Measurements from ENCODE around the gene ASPSCR1. TPM values are rescaled to one million over a fixed set of nuclear protein-coding genes. Genes with fewer than 3 reads are reported as not detected.

The ASPSCR1 gene
- total RNA-seq, 2 donors from 2014 or later, result 14.1 to 18.8 TPM

DNA sequence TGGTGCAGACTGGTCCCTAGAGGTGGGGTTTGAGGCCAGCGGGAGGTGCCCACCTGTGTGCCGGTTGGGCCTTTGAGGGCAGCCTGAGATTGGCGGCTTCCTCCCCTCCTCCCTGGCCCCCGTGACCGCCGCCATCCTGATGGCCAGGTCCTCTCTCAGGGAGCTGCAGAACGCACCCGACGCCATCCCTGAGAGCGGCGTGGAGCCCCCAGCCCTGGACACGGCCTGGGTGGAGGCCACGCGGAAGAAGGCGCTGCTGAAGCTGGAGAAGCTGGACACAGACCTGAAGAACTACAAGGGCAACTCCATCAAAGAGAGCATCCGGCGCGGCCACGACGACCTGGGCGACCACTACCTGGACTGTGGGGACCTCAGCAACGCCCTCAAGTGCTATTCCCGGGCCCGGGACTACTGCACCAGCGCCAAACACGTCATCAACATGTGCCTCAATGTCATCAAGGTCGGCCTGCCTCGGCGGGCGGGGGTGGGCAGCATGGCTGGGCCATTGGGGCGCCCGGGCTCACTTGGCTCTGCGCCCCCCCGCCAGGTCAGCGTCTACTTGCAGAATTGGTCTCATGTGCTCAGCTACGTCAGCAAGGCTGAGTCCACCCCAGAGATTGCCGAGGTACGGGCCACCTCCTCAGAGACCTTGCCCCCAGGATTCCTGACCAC lies 77.1 kb downstream of the ASPSCR1 start:
- no peak for DNase-seq (ENCODE audit: low spot score)
- Histone ChIP-seq H3K4me3 (no peak overlapping the region), H3K36me3 (peaks cover 51% of the 10 kb centered on the region), H3K4me1 (peaks cover 0 to 32% of the 10 kb centered on the region in 2 donors), H3K27me3 (no peaks in the 10 kb centered on the region), H3K27ac (no peak overlapping the region), H3K9me3 (no peaks in the 10 kb centered on the region)
- no peak for TF ChIP-seq CTCF (IDR thresholded peaks at IDR 0.05)

DNA sequence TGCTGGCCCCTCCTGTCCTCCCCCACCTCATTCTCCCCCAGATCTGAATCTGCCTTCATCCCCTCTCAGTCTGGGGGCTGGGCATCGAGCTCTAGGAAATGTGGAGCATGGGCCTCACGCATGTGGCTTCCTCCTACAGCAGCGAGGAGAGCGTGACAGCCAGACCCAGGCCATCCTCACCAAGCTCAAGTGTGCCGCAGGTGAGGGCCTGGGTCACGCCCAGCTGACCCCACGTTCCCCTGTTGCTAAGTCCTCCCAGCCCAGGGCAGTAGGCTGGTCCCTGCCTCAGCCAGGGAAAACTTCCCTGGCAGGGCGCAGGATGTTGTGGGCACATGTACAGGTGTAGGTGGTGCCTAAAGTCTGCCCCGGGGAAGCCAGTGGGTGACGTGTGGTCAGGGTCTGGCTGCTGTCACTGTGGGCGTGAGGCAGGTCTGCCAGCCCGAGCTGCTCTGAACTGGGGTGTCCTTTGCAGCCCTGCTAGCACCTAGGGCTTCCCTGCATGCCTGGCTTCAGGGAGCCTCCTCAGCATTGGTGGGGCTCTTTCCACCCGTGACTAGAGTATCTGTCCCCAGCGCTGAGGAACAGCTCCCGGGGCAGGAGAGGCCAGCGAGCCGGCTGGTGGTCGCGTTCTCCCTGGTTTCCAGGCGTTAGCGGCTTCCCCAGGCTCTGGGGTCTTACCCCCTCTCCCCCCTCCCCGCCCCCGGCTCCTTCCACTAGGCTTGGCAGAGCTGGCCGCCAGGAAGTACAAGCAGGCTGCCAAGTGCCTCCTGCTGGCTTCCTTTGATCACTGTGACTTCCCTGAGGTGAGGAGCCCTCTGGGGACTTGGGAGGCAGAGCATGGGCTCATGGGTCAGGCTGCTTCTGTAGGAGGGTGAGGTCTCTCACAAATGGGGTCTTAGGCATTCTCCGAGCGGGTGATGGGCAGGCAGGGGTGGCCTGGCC lies 77.9 kb downstream of the ASPSCR1 start:
- peaks cover 0 to 26% of the 10 kb centered on the region in 2 donors for H3K4me1 ChIP-seq
- DNase-seq (ENCODE audit: low spot score), result no peak
- no peaks in the 10 kb centered on the region for H3K27me3 ChIP-seq
- H3K9me3 ChIP-seq, result no peaks in the 10 kb centered on the region
- peaks cover 58% of the 10 kb centered on the region for H3K36me3 ChIP-seq
- H3K27ac ChIP-seq, result no peak overlapping the region
- no peak for TF ChIP-seq CTCF (IDR thresholded peaks at IDR 0.05)
- no peak overlapping the region for H3K4me3 ChIP-seq

DNA sequence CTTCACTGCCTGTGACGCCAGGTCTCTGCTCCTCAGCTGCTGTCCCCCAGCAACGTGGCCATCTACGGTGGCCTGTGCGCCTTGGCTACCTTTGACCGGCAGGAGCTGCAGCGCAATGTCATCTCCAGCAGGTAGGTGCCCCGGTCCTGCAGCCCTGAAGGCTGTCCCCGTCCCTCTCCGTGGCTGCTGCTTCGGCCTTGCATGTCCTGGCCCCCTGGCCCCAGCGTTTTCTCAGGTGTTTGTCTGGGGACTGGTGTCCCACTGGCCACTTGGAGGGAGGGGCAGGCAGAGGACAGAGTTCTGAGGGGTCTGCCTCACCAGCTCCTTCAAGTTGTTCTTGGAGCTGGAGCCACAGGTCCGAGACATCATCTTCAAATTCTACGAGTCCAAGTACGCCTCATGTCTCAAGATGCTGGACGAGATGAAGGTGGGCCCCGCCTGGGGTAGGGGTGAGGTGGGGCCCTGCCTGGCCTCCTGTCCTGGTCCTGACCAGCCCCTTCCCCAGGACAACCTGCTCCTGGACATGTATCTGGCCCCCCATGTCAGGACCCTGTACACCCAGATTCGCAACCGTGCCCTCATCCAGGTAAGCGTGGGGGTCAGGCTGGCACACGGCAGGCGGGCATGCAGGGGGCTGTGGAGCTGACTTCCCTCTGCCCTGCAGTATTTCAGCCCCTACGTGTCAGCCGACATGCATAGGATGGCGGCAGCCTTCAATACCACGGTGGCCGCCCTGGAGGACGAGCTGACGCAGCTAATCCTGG lies 78.7 kb downstream of the ASPSCR1 start:
- Histone ChIP-seq H3K4me1 (peaks cover 0 to 17% of the 10 kb centered on the region in 2 donors), H3K27me3 (no peaks in the 10 kb centered on the region), H3K4me3 (no peak overlapping the region), H3K36me3 (peaks cover 66% of the 10 kb centered on the region), H3K9me3 (no peaks in the 10 kb centered on the region), H3K27ac (no peak overlapping the region)
- TF ChIP-seq CTCF (IDR thresholded peaks at IDR 0.05), result no peak
- DNase-seq (ENCODE audit: low spot score), result no peak

DNA sequence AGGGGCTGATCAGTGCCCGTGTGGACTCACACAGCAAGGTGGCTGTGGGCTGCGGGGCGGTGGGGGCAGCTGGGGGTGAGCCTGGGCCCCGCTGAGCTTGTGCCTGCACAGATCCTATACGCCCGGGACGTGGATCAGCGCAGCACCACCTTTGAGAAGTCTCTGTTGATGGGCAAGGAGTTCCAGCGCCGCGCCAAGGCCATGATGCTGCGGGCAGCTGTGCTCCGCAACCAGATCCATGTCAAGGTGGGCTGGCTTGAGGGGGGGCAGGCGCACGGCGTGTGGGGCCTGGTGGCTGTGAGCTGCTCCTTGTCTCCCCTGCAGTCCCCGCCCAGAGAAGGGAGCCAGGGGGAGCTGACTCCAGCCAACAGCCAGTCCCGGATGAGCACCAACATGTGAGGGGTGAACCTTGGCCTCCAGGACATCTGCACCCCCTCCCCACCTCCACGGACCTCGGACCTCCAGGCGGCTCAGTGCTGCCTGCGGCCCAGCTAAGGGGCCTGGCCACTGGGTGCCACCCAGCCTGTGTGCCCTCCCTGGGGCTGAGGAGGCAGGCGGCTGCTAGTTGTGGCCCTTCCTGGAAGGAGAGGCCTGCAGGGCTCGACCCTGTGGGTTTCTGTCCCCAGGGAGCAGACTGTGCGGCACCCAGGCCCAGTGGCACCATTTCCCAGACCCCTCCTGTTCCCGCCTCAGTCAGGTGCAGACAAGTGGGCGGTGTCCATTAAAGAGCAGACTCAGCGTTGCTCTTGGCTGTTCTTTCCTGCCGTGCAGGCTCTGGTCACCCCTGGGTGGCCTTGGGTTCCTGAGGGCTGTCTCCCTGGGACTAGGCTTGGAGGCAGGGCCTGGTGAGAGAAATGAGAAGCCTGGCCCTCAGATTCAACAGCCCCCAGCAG lies 79.5 kb downstream of the ASPSCR1 start:
- H3K9me3 ChIP-seq, result no peaks in the 10 kb centered on the region
- H3K4me1 ChIP-seq, result peaks cover 0 to 16% of the 10 kb centered on the region in 2 donors
- H3K27ac ChIP-seq, result no peak overlapping the region
- TF ChIP-seq CTCF (IDR thresholded peaks at IDR 0.05), result no peak
- H3K36me3 ChIP-seq, result peaks cover 73% of the 10 kb centered on the region
- no peaks in the 10 kb centered on the region for H3K27me3 ChIP-seq
- H3K4me3 ChIP-seq, result no peak overlapping the region
- no peak for DNase-seq (ENCODE audit: low spot score)
